Astrocyte (in vitro differentiated cells and primary cell): ENCODE results near the gene METTL21A. TPM values are rescaled to one million over a fixed set of nuclear protein-coding genes. Genes with fewer than 3 reads are reported as not detected.

Source experiments
- DNase-seq: peaks from one replicate; pipeline ENCODE4 v3.0.0-alpha.2; 2010; ENCODE audit warnings: low read depth
- FAIRE-seq: peaks from 2 replicates; lab custom pipeline; 2011; peaks lifted over from hg19 to GRCh38; lab: Jason Lieb, UNC
- H2AFZ ChIP-seq: 2 replicates; pipeline ENCODE4 v1.6.0; 2012; ENCODE audit warnings: low read depth, low read length, inconsistent platforms
- H3K27ac ChIP-seq: 2 replicates; pipeline ENCODE4 v1.5.1; 2011; ENCODE audit warnings: low read depth, low read length, inconsistent platforms
- H3K27me3 ChIP-seq: 2 replicates; pipeline ENCODE4 v1.6.0; 2011; ENCODE audit warnings: low read length, inconsistent platforms; ENCODE audit not compliant: insufficient read depth
- H3K36me3 ChIP-seq: 2 replicates; pipeline ENCODE4 v1.5.1; 2011; ENCODE audit warnings: low read length, inconsistent platforms; ENCODE audit not compliant: insufficient read depth
- H3K4me1 ChIP-seq: 2 replicates; pipeline ENCODE4 v1.5.1; 2011; ENCODE audit warnings: low read length, inconsistent platforms; ENCODE audit not compliant: insufficient read depth
- H3K4me2 ChIP-seq: 2 replicates; pipeline ENCODE4 v1.6.0; 2012; ENCODE audit warnings: low read length, inconsistent platforms
- H3K4me3 ChIP-seq: 2 replicates; pipeline ENCODE4 v1.5.1; 2011; ENCODE audit warnings: low read depth, mild to moderate bottlenecking, low read length, inconsistent platforms; ENCODE audit not compliant: insufficient read depth
- H3K79me2 ChIP-seq: 2 replicates; pipeline ENCODE4 v1.6.0; 2012; ENCODE audit warnings: mild to moderate bottlenecking, low read length, inconsistent platforms; ENCODE audit not compliant: insufficient read depth
- H3K9ac ChIP-seq: 2 replicates; pipeline ENCODE4 v1.6.0; 2012; ENCODE audit warnings: mild to moderate bottlenecking, low read length, inconsistent platforms
- H3K9me3 ChIP-seq: 2 replicates; pipeline ENCODE4 v1.5.1; 2012; ENCODE audit warnings: low read depth, mild to moderate bottlenecking, low read length, inconsistent platforms; ENCODE audit not compliant: insufficient read depth
- H4K20me1 ChIP-seq: 2 replicates; pipeline ENCODE4 v1.6.0; 2012; ENCODE audit warnings: low read length, inconsistent platforms; ENCODE audit not compliant: insufficient read depth
- H3K27ac Mint-ChIP-seq: one replicate; pipeline ENCODE4 v1.8.0; 2021; ENCODE audit warnings: mild to moderate bottlenecking, mixed read lengths; ENCODE audit not compliant: unreplicated experiment
- H3K27me3 Mint-ChIP-seq: one replicate; pipeline ENCODE4 v1.8.0; 2021; ENCODE audit warnings: low read depth, mixed read lengths; ENCODE audit not compliant: unreplicated experiment
- H3K36me3 Mint-ChIP-seq: one replicate; pipeline ENCODE4 v1.8.0; 2021; ENCODE audit warnings: low read depth, mixed read lengths; ENCODE audit not compliant: unreplicated experiment
- H3K4me1 Mint-ChIP-seq: one replicate; pipeline ENCODE4 v1.8.0; 2021; ENCODE audit warnings: low read depth, mixed read lengths; ENCODE audit not compliant: unreplicated experiment
- H3K4me3 Mint-ChIP-seq: one replicate; pipeline ENCODE4 v1.8.0; 2021; ENCODE audit warnings: mild to moderate bottlenecking, moderate library complexity, mixed read lengths; ENCODE audit not compliant: unreplicated experiment
- H3K9me3 Mint-ChIP-seq: one replicate; pipeline ENCODE4 v1.8.0; 2021; ENCODE audit warnings: mild to moderate bottlenecking, mixed read lengths; ENCODE audit not compliant: unreplicated experiment
- CTCF ChIP-seq: IDR thresholded peaks from 2 replicates; pipeline ENCODE4 v1.5.1; 2011; ENCODE audit warnings: low read depth, mild to moderate bottlenecking, inconsistent platforms, low read length, moderate library complexity; ENCODE audit not compliant: insufficient read depth
- EZH2 ChIP-seq: IDR thresholded peaks from 2 replicates; pipeline ENCODE4 v1.6.1; 2012; ENCODE audit warnings: mild to moderate bottlenecking, low read length, inconsistent platforms; ENCODE audit not compliant: insufficient read depth
- total RNA-seq: library from RNA; stranded (reverse); gene quantifications from 2 replicates; pipeline ENCODE4 v1.2.1, GENCODE V29; 2021

The METTL21A gene
- total RNA-seq, 1 donor from 2014 or later = 16.1 TPM

- no peak for FAIRE-seq
- H3K4me2 ChIP-seq = no peak overlapping the region
- no peak for DNase-seq
- H3K27me3 ChIP-seq = no peaks in the 10 kb centered on the region
- Mint-ChIP-seq H3K27me3 (no peaks in the 10 kb centered on the region), H3K4me3 (no peak overlapping the region), H3K4me1 (peaks cover 10% of the 10 kb centered on the region), H3K36me3 (no peaks in the 10 kb centered on the region), H3K27ac (no peak overlapping the region), H3K9me3 (no peaks in the 10 kb centered on the region)
- H3K9ac ChIP-seq = no peak overlapping the region
- no peaks in the 10 kb centered on the region for H4K20me1 ChIP-seq
- no peak overlapping the region for H3K27ac ChIP-seq
- peaks cover 8% of the 10 kb centered on the region for H3K4me1 ChIP-seq
- H2AFZ ChIP-seq = no peak overlapping the region
- no peaks in the 10 kb centered on the region for H3K9me3 ChIP-seq
- no peaks in the 10 kb centered on the region for H3K36me3 ChIP-seq
- no peak for TF ChIP-seq EZH2
- no peak for TF ChIP-seq CTCF
- H3K79me2 ChIP-seq = no peaks in the 10 kb centered on the region
- H3K4me3 ChIP-seq = no peak overlapping the region
These were observed 49.1 kb upstream of the METTL21A start for GRCh38 chr2:207674266-207674774.

- Histone ChIP-seq H3K36me3 (no peaks in the 10 kb centered on the region), H3K4me1 (peaks cover 8% of the 10 kb centered on the region), H3K27me3 (no peaks in the 10 kb centered on the region), H3K4me2 (no peak overlapping the region), H3K79me2 (no peaks in the 10 kb centered on the region), H3K9me3 (no peaks in the 10 kb centered on the region), H4K20me1 (no peaks in the 10 kb centered on the region), H2AFZ (no peak overlapping the region), H3K9ac (no peak overlapping the region), H3K4me3 (no peak overlapping the region), H3K27ac (no peak overlapping the region)
- Mint-ChIP-seq H3K36me3 (no peaks in the 10 kb centered on the region), H3K4me1 (peaks cover 10% of the 10 kb centered on the region), H3K9me3 (no peaks in the 10 kb centered on the region), H3K4me3 (no peak overlapping the region), H3K27ac (no peak overlapping the region), H3K27me3 (no peaks in the 10 kb centered on the region)
- no peak for DNase-seq
- FAIRE-seq = no peak
- no peak for TF ChIP-seq CTCF
- TF ChIP-seq EZH2 = no peak
These were observed 48.2 kb upstream of the METTL21A start for GRCh38 chr2:207673431-207673830.

GRCh38 chr2:207670887-207671286 lies 45.7 kb upstream of the METTL21A start:
- Histone ChIP-seq H3K9me3 (no peaks in the 10 kb centered on the region), H3K27ac (no peak overlapping the region), H3K27me3 (no peaks in the 10 kb centered on the region), H3K4me3 (no peak overlapping the region), H2AFZ (no peak overlapping the region), H3K9ac (no peak overlapping the region), H3K79me2 (no peaks in the 10 kb centered on the region), H3K4me1 (no peaks in the 10 kb centered on the region), H3K4me2 (no peak overlapping the region), H4K20me1 (no peaks in the 10 kb centered on the region), H3K36me3 (no peaks in the 10 kb centered on the region)
- no peaks in the 10 kb centered on the region for H3K36me3 Mint-ChIP-seq
- no peak overlapping the region for H3K27ac Mint-ChIP-seq
- H3K9me3 Mint-ChIP-seq = no peaks in the 10 kb centered on the region
- H3K27me3 Mint-ChIP-seq = no peaks in the 10 kb centered on the region
- no peak for FAIRE-seq
- TF ChIP-seq EZH2 (no peak), CTCF (no peak)
- DNase-seq = no peak
- no peak overlapping the region for H3K4me3 Mint-ChIP-seq
- H3K4me1 Mint-ChIP-seq = peaks cover 2% of the 10 kb centered on the region
